GM18909 (cell line): Measurements from ENCODE around the gene DENND5B.

ENCODE experiments used
- ATAC-seq: cut with Tn5 transposase; IDR thresholded peaks from one replicate; pipeline ENCODE4 v1.9.1; 2021; ENCODE audit warnings: mild to moderate bottlenecking; ENCODE audit not compliant: unreplicated experiment, poor library complexity

DENND5B gene

GRCh38 chr12:31353750-31354708 lies 236.9 kb downstream of the DENND5B start:
- no peak for ATAC-seq

GRCh38 chr12:31346267-31346666 lies 244.7 kb downstream of the DENND5B start:
- ATAC-seq: no peak

- ATAC-seq: no peak
Measured at GRCh38 chr12:31343139-31343538, 247.8 kb downstream of the DENND5B start.

- no peak for ATAC-seq
Measured at GRCh38 chr12:31342286-31342685, 248.7 kb downstream of the DENND5B start.

- ATAC-seq: no peak
Measured at GRCh38 chr12:31339831-31340622, 250.9 kb downstream of the DENND5B start.

GRCh38 chr12:31337952-31338351 lies 253.0 kb downstream of the DENND5B start:
- ATAC-seq: no peak
